ENCODE results near the gene NUF2.

DNA sequence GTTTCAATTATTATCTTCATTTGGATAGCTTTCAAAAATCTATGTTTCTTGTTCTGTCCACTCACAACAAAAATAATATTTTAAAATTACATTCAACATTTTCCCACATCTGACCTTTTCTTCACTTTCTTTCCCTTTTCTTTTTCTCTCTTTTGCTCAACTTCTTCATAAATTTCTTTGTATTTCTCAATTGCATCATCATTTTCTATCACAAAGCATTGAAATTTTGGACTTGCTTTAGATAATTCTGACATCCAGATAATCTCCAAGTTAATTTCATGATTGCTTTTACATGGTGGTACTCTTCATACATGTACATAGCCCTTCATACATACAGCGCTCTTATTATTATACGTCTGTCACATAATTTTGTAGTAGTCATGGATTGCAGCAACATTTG is 30.2 kb downstream of the NUF2 start:
- TF ChIP-seq, protein P1, sequence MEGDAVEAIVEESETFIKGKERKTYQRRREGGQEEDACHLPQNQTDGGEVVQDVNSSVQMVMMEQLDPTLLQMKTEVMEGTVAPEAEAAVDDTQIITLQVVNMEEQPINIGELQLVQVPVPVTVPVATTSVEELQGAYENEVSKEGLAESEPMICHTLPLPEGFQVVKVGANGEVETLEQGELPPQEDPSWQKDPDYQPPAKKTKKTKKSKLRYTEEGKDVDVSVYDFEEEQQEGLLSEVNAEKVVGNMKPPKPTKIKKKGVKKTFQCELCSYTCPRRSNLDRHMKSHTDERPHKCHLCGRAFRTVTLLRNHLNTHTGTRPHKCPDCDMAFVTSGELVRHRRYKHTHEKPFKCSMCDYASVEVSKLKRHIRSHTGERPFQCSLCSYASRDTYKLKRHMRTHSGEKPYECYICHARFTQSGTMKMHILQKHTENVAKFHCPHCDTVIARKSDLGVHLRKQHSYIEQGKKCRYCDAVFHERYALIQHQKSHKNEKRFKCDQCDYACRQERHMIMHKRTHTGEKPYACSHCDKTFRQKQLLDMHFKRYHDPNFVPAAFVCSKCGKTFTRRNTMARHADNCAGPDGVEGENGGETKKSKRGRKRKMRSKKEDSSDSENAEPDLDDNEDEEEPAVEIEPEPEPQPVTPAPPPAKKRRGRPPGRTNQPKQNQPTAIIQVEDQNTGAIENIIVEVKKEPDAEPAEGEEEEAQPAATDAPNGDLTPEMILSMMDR (IDR thresholded peaks at IDR 0.05), result no peak
- no peak for TF ChIP-seq POLR2A (IDR thresholded peaks at IDR 0.05)
